ENCODE data around the gene COL21A1. TPM values are rescaled to one million over a fixed set of nuclear protein-coding genes. Genes with fewer than 3 reads are reported as not detected.
A peak's percentile ranks its signal among the peaks of the same experiment; 100 is the strongest.

The COL21A1 gene
- polyA plus RNA-seq, 2 of the 4 experiments (the other 2 are of a cell fraction), result 1.4 to 3.3 TPM

GRCh38 chr6:56241124-56241802 is 6.1 kb downstream of the COL21A1 start:
- no peak overlapping the region for H3K27ac ChIP-seq
- FAIRE-seq, result no peak

GRCh38 chr6:56238352-56238751 is 9.0 kb downstream of the COL21A1 start:
- DNase-seq (ENCODE audit: low read depth in 1 of 2, low spot score in 1 of 2) (no peak), FAIRE-seq (no peak), ATAC-seq (no peak)
- Histone ChIP-seq H3K4me1 (peaks cover 19% of the 10 kb centered on the region), H3K4me2 (no peak overlapping the region), H3K4me3 (no peak overlapping the region), H3K27ac (no peak overlapping the region), H3K9me3 (no peaks in the 10 kb centered on the region)
- CTCF ChIA-PET, result no interaction called here
- WGBS (ENCODE audit: missing lambda C conversion rate), result 71% methylated on average over 2 of the region's 2 CpGs
- TF ChIP-seq FOSL2 (IDR thresholded peaks at IDR 0.05) (no peak), FOSL2 (CRISPR knock-in tag; IDR thresholded peaks at IDR 0.05) (no peak), HEYL (CRISPR knock-in tag; IDR thresholded peaks at IDR 0.05) (no peak)
- POLR2A ChIA-PET, result no interaction called here

More at GRCh38 chr6:56241124-56241802, 6.1 kb downstream of the COL21A1 start:
- Histone ChIP-seq H3K4me2 (no peak overlapping the region), H3K4me3 (no peak overlapping the region), H3K9me3 (no peaks in the 10 kb centered on the region), H3K4me1 (peaks cover 14% of the 10 kb centered on the region)
- ATAC-seq, result no peak
- no peak for TF ChIP-seq ESRRA (IDR thresholded peaks at IDR 0.05; ENCODE audit: borderline replicate concordance, low read length)
- no peak for TF ChIP-seq FOXS1 (CRISPR knock-in tag; IDR thresholded peaks at IDR 0.05)
- no peak for TF ChIP-seq RCOR1 (IDR thresholded peaks at IDR 0.05; ENCODE audit: low read depth, low read length)
- TF ChIP-seq EHF (CRISPR knock-in tag; IDR thresholded peaks at IDR 0.05), result no peak
- no peak for TF ChIP-seq ZC3H11A (IDR thresholded peaks at IDR 0.05)
- TF ChIP-seq NPAS2 (CRISPR knock-in tag; IDR thresholded peaks at IDR 0.05; ENCODE audit: borderline replicate concordance), result no peak
- no peak for TF ChIP-seq POLR2A (IDR thresholded peaks at IDR 0.05; ENCODE audit: low read length)
- TF ChIP-seq CHD2 (IDR thresholded peaks at IDR 0.05; ENCODE audit: low read length, partially characterized antibody), result no peak
- no peak for TF ChIP-seq MAFK (IDR thresholded peaks at IDR 0.05; ENCODE audit: partially characterized antibody)
- no peak for TF ChIP-seq JUNB (IDR thresholded peaks at IDR 0.05)
- 84% methylated on average over 5 of the region's 5 CpGs for WGBS (ENCODE audit: missing lambda C conversion rate)
- CTCF ChIA-PET, result no interaction called here
- POLR2A ChIA-PET, result no interaction called here
- no peak for DNase-seq (ENCODE audit: low read depth in 1 of 2, low spot score in 1 of 2)

GRCh38 chr6:56235245-56235644 is 12.1 kb downstream of the COL21A1 start:
- DNase-seq (ENCODE audit: low read depth in 1 of 2, low spot score in 1 of 2) (no peak), ATAC-seq (no peak), FAIRE-seq (no peak)
- H3K27ac ChIP-seq, result no peak overlapping the region
- ChIA-PET POLR2A (no interaction called here), CTCF (no interaction called here)
- 43% methylated on average over 1 of the region's 1 CpG for WGBS (ENCODE audit: missing lambda C conversion rate)
- no peaks in the 10 kb centered on the region for H3K9me3 ChIP-seq
- H3K4me2 ChIP-seq, result peak overlapping the region; percentile 33; the same call in 1 of the 3 replicates
- no peak overlapping the region for H3K4me3 ChIP-seq
- peaks cover 8% of the 10 kb centered on the region; the same call in 1 of the 3 replicates for H3K4me1 ChIP-seq
- TF ChIP-seq PBX3 (IDR thresholded peaks at IDR 0.05) (no peak), RARB (CRISPR knock-in tag; IDR thresholded peaks at IDR 0.05) (no peak), EHMT2 (IDR thresholded peaks at IDR 0.05; ENCODE audit: low read depth) (no peak), HOXA7 (CRISPR knock-in tag; IDR thresholded peaks at IDR 0.05) (no peak), MAZ (IDR thresholded peaks at IDR 0.05; ENCODE audit: borderline replicate concordance, low read depth, low read length) (no peak), ESRRA (IDR thresholded peaks at IDR 0.05; ENCODE audit: borderline replicate concordance, low read length) (no peak), RAD21 (conservative IDR thresholded peaks at IDR 0.05 in 1 of 2, IDR thresholded peaks at IDR 0.05 in 1 of 2) (no peak), FOSB (CRISPR knock-in tag; IDR thresholded peaks at IDR 0.05) (no peak)

GRCh38 chr6:56232436-56232835 is 14.9 kb downstream of the COL21A1 start:
- CTCF ChIA-PET, result no interaction called here
- no peak for FAIRE-seq
- DNase-seq (ENCODE audit: low read depth in 1 of 2, low spot score in 1 of 2), result no peak
- Histone ChIP-seq H3K4me3 (no peak overlapping the region), H3K4me2 (no peak overlapping the region), H3K27ac (no peak overlapping the region), H3K4me1 (peaks cover 8% of the 10 kb centered on the region; the same call in 1 of the 3 replicates), H3K9me3 (no peaks in the 10 kb centered on the region)
- no peak for ATAC-seq
- TF ChIP-seq MAX (IDR thresholded peaks at IDR 0.05) (no peak), ZNF302 (CRISPR knock-in tag; IDR thresholded peaks at IDR 0.05) (no peak), RFX5 (IDR thresholded peaks at IDR 0.05) (no peak), RAD21 (conservative IDR thresholded peaks at IDR 0.05 in 1 of 2, IDR thresholded peaks at IDR 0.05 in 1 of 2) (no peak), SREBF2 (IDR thresholded peaks at IDR 0.05) (no peak)
- POLR2A ChIA-PET, result no interaction called here
- WGBS (ENCODE audit: missing lambda C conversion rate), result 74% methylated on average over 2 of the region's 2 CpGs
